Heart left ventricle (tissue), 13 donors: Measurements from ENCODE around the gene NR3C2.

Experiments
- CTCF ChIP-seq, 12 donors: fragments of 200-600 bp; sonication (generic) in 4 of 12; IDR thresholded peaks; one replicate each; pipeline versions ENCODE4 v1.5.0 to v1.8.0; 2018 to 2022; ENCODE audit warnings: antibody characterized with exemption in 12 of 12, mild to moderate bottlenecking in 5 of 12
- POLR2A ChIP-seq, 2 donors: fragments of 450-650 bp; IDR thresholded peaks; one replicate each; pipeline ENCODE4 v1.6.1; 2017; ENCODE audit warnings: antibody characterized with exemption in 2 of 2, mild to moderate bottlenecking in 2 of 2, moderate library complexity in 2 of 2
- donor health status: ischemic (EF 13 %, LVEDD 7.1; RV severe dilation, severe dysfunction).
- donor health status: DM: no; HTN: yes; CAD: no.
- donor health status: DM: no; HTN: no; CAD: no.
- donor health status: ischemic (EF 25% LVEDD 6.9; RV normal size, moderate dysfunction).
- donor health status: ischemic (EF 25% LVEDD 5.7; RV mildly dilated, moderate dysfunction).
- donor health status: ischemic (EF 35%, LVEDD 5.7; RV mildly dilated, moderate dysfunction).
- donor health status: nonischemic (EF 11% LVEDD 7.7; RV severe dilation, severe dysfunction).
- donor health status: DM: yes; HTN: yes; CAD: no.
- donor health status: PGD.
- donor health status: ischemic (EF 29% LVEDD 5.4; RV normal size, mild dysfunction).
- donor health status: nonischemic (EF 23%, LVEDD 6.1; RV moderate dilation, normal function).

GRCh38 chr4:148296498-148296897 is 145.7 kb downstream of the NR3C2 start:
- TF ChIP-seq POLR2A (IDR thresholded peaks at IDR 0.05) (no peak), CTCF (IDR thresholded peaks at IDR 0.05) (no peak)
